HEK293 (cell line): ENCODE measurements around the gene HPSE.

ENCODE experiments used
- CTCF ChIA-PET: fragments of 350-600 bp; formaldehyde crosslinking; extraction: SDS; loops from one replicate; lab custom pipeline; 2021; ENCODE audit warnings: antibody characterized with exemption; lab: Yijun Ruan, JAX
- POLR2A ChIA-PET: fragments of 300-600 bp; formaldehyde crosslinking; extraction: SDS; loops from one replicate; lab custom pipeline; 2020; ENCODE audit warnings: antibody characterized with exemption, inconsistent platforms; lab: Yijun Ruan, JAX
- H3K27ac ChIP-seq: fragments of 200-500 bp; sonication (Bioruptor generic); 2 replicates; pipeline ENCODE4 v1.5.1; 2014; ENCODE audit warnings: low read depth, low read length, control low read depth, inconsistent platforms; ENCODE audit errors: extremely low read depth
- H3K36me3 ChIP-seq, 2 experiments: fragments of 200-500 bp in 1 of 2; sonication (Bioruptor generic) in 1 of 2; 1 replicate in 1 of 2; 2 replicates in 1 of 2; pipeline ENCODE4 v1.5.1; 2014 to 2017; ENCODE audit warnings: inconsistent platforms in 2 of 2, low read length in 2 of 2; ENCODE audit not compliant: control insufficient read depth in 2 of 2, insufficient read depth in 1 of 2
- H3K4me1 ChIP-seq: fragments of 200-500 bp; sonication (Bioruptor generic); 2 replicates; pipeline ENCODE4 v1.5.1; 2014; ENCODE audit warnings: mild to moderate bottlenecking, low read length, inconsistent platforms; ENCODE audit not compliant: control insufficient read depth, insufficient read depth
- H3K4me3 ChIP-seq: 2 replicates; pipeline ENCODE4 v1.5.1; 2011; ENCODE audit warnings: low read depth, mild to moderate bottlenecking, control low read depth, low read length, moderate library complexity
- H3K9me3 ChIP-seq: fragments of 200-500 bp; sonication (Bioruptor generic); 2 replicates; pipeline ENCODE4 v1.5.1; 2014; ENCODE audit warnings: low read depth, low read length, inconsistent platforms; ENCODE audit not compliant: control insufficient read depth, insufficient read depth
- EGR2 ChIP-seq: fragments of 450-650 bp; formaldehyde crosslinking; IDR thresholded peaks from 2 replicates; pipeline ENCODE4 v1.5.1; 2016; ENCODE audit warnings: low read depth, missing biosample characterization, missing genetic modification characterization
- KLF8 ChIP-seq: fragments of 450-650 bp; formaldehyde crosslinking; IDR thresholded peaks from 2 replicates; pipeline ENCODE4 v1.5.1; 2016; ENCODE audit warnings: missing biosample characterization, missing genetic modification characterization
- PRDM1 ChIP-seq: fragments of 450-650 bp; formaldehyde crosslinking; IDR thresholded peaks from 2 replicates; pipeline ENCODE4; 2016; ENCODE audit warnings: missing biosample characterization, missing genetic modification characterization
- TRIM28 ChIP-seq: IDR thresholded peaks from 2 replicates; pipeline ENCODE4 v1.6.1; 2011; ENCODE audit warnings: low read length, control low read depth, borderline replicate concordance
- WT1 ChIP-seq: fragments of 450-650 bp; formaldehyde crosslinking; IDR thresholded peaks from 2 replicates; pipeline ENCODE4 v1.5.1; 2016; ENCODE audit warnings: missing biosample characterization, missing genetic modification characterization
- ZEB2 ChIP-seq: fragments of 450-650 bp; formaldehyde crosslinking; IDR thresholded peaks from 2 replicates; pipeline ENCODE4 v1.5.1; 2016; ENCODE audit warnings: missing biosample characterization, missing genetic modification characterization
- ZFP3 ChIP-seq: fragments of 450-650 bp; formaldehyde crosslinking; IDR thresholded peaks from 2 replicates; pipeline ENCODE4 v1.5.1; 2016; ENCODE audit warnings: low read depth, missing biosample characterization, missing genetic modification characterization
- ZIC2 ChIP-seq: fragments of 450-650 bp; formaldehyde crosslinking; IDR thresholded peaks from 2 replicates; pipeline ENCODE4 v1.5.1; 2016; ENCODE audit warnings: missing biosample characterization, missing genetic modification characterization
- ZNF10 ChIP-seq: fragments of 450-650 bp; formaldehyde crosslinking; IDR thresholded peaks from 2 replicates; pipeline ENCODE4 v1.5.1; 2017; ENCODE audit warnings: missing biosample characterization, missing genetic modification characterization
- ZNF121 ChIP-seq: fragments of 450-650 bp; formaldehyde crosslinking; IDR thresholded peaks from 2 replicates; pipeline ENCODE4 v1.5.1; 2016; ENCODE audit warnings: missing biosample characterization, missing genetic modification characterization
- ZNF146 ChIP-seq: fragments of 450-650 bp; formaldehyde crosslinking; IDR thresholded peaks from 2 replicates; pipeline ENCODE4 v1.5.1; 2016; ENCODE audit warnings: missing biosample characterization, missing genetic modification characterization
- ZNF366 ChIP-seq: fragments of 450-650 bp; formaldehyde crosslinking; conservative IDR thresholded peaks from 2 replicates; pipeline ENCODE4 v1.5.1; 2016; ENCODE audit warnings: missing biosample characterization, missing genetic modification characterization
- ZNF416 ChIP-seq: fragments of 450-650 bp; formaldehyde crosslinking; IDR thresholded peaks from 2 replicates; pipeline ENCODE4 v1.5.1; 2016; ENCODE audit warnings: missing biosample characterization, missing genetic modification characterization
- ZNF48 ChIP-seq: fragments of 450-650 bp; formaldehyde crosslinking; IDR thresholded peaks from 2 replicates; pipeline ENCODE4 v1.5.1; 2016; ENCODE audit warnings: missing biosample characterization, missing genetic modification characterization
- ZNF530 ChIP-seq: fragments of 450-650 bp; formaldehyde crosslinking; IDR thresholded peaks from 2 replicates; pipeline ENCODE4 v1.5.1; 2016; ENCODE audit warnings: low read depth, missing biosample characterization, missing genetic modification characterization
- ZNF549 ChIP-seq: fragments of 450-650 bp; IDR thresholded peaks from 2 replicates; pipeline ENCODE4 v1.5.1; 2018; ENCODE audit warnings: missing biosample characterization, missing genetic modification characterization, mild to moderate bottlenecking, inconsistent platforms, moderate library complexity
- ZNF560 ChIP-seq: fragments of 450-650 bp; formaldehyde crosslinking; IDR thresholded peaks from 2 replicates; pipeline ENCODE4 v1.5.1; 2017; ENCODE audit warnings: missing biosample characterization, missing genetic modification characterization, borderline replicate concordance
- ZNF629 ChIP-seq: fragments of 450-650 bp; formaldehyde crosslinking; IDR thresholded peaks from 2 replicates; pipeline ENCODE4 v1.5.1; 2017; ENCODE audit warnings: missing biosample characterization, missing genetic modification characterization
- ZNF747 ChIP-seq: fragments of 450-650 bp; formaldehyde crosslinking; IDR thresholded peaks from 2 replicates; pipeline ENCODE4 v1.5.1; 2016; ENCODE audit warnings: missing biosample characterization, missing genetic modification characterization
- ZNF776 ChIP-seq: fragments of 450-650 bp; formaldehyde crosslinking; IDR thresholded peaks from 2 replicates; pipeline ENCODE4 v1.5.0; 2017; ENCODE audit warnings: missing biosample characterization, missing genetic modification characterization, borderline replicate concordance
- ZXDB ChIP-seq: fragments of 450-650 bp; formaldehyde crosslinking; IDR thresholded peaks from 2 replicates; pipeline ENCODE4 v1.5.1; 2016; ENCODE audit warnings: missing biosample characterization, missing genetic modification characterization
- TF ChIP-seq, protein P1 (sequence below): fragments of 450-650 bp; formaldehyde crosslinking; IDR thresholded peaks from 2 replicates; pipeline ENCODE4 v1.5.1; 2016; ENCODE audit warnings: missing biosample characterization, missing genetic modification characterization
- TF ChIP-seq, protein P2 (sequence below): fragments of 450-650 bp; formaldehyde crosslinking; IDR thresholded peaks from 2 replicates; pipeline ENCODE4 v1.5.1; 2016; ENCODE audit warnings: missing biosample characterization, missing genetic modification characterization
- TF ChIP-seq, protein P3 (sequence below): fragments of 450-650 bp; formaldehyde crosslinking; IDR thresholded peaks from 2 replicates; pipeline ENCODE4 v1.5.1; 2016; ENCODE audit warnings: missing biosample characterization, missing genetic modification characterization
- TF ChIP-seq, protein P4 (sequence below): fragments of 450-650 bp; formaldehyde crosslinking; IDR thresholded peaks from 2 replicates; pipeline ENCODE4 v1.5.1; 2016; ENCODE audit warnings: missing biosample characterization, missing genetic modification characterization
- TF ChIP-seq, protein P5 (sequence below): fragments of 450-650 bp; formaldehyde crosslinking; IDR thresholded peaks from 2 replicates; pipeline ENCODE4 v1.5.1; 2016; ENCODE audit warnings: missing biosample characterization, missing genetic modification characterization

Gene HPSE

DNA sequence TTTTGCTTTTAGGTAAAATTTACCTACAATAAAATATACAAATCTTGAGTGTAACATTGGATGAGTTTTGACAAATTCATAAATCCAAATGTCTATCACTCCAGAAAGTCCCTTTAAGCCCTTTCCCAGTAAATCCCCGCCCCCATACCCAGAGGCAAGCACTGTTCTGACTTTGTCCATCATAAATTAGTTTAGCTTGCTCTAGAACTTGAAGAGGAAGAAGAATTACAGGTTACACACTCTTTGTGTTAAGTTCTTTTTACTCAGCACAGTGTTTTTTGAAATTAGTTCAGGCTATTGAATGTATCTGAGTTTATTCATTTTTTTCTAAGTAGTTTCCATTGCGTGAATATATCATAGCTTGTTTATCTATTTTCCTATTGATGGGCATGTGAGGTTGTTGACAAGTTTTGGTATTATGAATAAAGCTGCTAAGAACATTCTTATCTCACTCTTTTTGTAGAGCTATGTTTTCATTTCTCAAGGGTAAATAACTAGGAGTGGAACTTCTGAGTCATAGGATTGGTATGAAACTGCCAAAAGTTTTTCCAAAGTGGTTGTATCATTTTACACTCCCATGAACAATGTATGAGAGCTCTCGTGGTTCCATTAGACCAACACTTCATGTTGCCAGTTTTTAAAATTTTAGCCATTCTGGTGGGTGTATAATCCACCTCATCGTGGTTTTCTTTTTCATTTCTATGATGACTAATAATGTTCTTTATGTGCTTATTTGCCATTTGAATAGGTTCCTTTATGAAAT is 22.4 kb upstream of the HPSE start (continued):
- TF ChIP-seq, protein P1, sequence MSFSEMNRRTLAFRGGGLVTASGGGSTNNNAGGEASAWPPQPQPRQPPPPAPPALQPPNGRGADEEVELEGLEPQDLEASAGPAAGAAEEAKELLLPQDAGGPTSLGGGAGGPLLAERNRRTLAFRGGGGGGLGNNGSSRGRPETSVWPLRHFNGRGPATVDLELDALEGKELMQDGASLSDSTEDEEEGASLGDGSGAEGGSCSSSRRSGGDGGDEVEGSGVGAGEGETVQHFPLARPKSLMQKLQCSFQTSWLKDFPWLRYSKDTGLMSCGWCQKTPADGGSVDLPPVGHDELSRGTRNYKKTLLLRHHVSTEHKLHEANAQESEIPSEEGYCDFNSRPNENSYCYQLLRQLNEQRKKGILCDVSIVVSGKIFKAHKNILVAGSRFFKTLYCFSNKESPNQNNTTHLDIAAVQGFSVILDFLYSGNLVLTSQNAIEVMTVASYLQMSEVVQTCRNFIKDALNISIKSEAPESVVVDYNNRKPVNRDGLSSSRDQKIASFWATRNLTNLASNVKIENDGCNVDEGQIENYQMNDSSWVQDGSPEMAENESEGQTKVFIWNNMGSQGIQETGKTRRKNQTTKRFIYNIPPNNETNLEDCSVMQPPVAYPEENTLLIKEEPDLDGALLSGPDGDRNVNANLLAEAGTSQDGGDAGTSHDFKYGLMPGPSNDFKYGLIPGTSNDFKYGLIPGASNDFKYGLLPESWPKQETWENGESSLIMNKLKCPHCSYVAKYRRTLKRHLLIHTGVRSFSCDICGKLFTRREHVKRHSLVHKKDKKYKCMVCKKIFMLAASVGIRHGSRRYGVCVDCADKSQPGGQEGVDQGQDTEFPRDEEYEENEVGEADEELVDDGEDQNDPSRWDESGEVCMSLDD (tag by site-specific recombination), result no peak
- peak; percentile 84 for TF ChIP-seq ZNF366 (tag by site-specific recombination)
- TF ChIP-seq ZNF121 (tag by site-specific recombination), result no peak
- 0 out of 2 replicates have a peak, but pooled peaks have one; percentile 19 for TF ChIP-seq ZNF10 (tag by site-specific recombination)
- TF ChIP-seq, protein P2, sequence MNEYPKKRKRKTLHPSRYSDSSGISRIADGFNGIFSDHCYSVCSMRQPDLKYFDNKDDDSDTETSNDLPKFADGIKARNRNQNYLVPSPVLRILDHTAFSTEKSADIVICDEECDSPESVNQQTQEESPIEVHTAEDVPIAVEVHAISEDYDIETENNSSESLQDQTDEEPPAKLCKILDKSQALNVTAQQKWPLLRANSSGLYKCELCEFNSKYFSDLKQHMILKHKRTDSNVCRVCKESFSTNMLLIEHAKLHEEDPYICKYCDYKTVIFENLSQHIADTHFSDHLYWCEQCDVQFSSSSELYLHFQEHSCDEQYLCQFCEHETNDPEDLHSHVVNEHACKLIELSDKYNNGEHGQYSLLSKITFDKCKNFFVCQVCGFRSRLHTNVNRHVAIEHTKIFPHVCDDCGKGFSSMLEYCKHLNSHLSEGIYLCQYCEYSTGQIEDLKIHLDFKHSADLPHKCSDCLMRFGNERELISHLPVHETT (tag by site-specific recombination), result 0 out of 2 replicates have a peak, but pooled peaks have one; percentile 59
- no peak for TF ChIP-seq ZFP3 (tag by site-specific recombination)
- TF ChIP-seq ZNF629 (tag by site-specific recombination), result peak; percentile 82
- TF ChIP-seq, protein P3, sequence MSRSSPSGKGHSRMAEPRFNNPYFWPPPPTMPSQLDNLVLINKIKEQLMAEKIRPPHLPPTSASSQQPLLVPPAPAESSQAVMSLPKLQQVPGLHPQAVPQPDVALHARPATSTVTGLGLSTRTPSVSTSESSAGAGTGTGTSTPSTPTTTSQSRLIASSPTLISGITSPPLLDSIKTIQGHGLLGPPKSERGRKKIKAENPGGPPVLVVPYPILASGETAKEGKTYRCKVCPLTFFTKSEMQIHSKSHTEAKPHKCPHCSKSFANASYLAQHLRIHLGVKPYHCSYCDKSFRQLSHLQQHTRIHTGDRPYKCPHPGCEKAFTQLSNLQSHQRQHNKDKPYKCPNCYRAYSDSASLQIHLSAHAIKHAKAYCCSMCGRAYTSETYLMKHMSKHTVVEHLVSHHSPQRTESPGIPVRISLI, result peak; percentile 92
- no peak for TF ChIP-seq ZNF530 (tag by site-specific recombination)
- TF ChIP-seq ZXDB (tag by site-specific recombination), result peak; percentile 56
- TF ChIP-seq, protein P4, sequence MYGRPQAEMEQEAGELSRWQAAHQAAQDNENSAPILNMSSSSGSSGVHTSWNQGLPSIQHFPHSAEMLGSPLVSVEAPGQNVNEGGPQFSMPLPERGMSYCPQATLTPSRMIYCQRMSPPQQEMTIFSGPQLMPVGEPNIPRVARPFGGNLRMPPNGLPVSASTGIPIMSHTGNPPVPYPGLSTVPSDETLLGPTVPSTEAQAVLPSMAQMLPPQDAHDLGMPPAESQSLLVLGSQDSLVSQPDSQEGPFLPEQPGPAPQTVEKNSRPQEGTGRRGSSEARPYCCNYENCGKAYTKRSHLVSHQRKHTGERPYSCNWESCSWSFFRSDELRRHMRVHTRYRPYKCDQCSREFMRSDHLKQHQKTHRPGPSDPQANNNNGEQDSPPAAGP (tag by site-specific recombination), result no peak
- no peak for TF ChIP-seq ZNF416 (tag by site-specific recombination)
- peak; percentile 78 for TF ChIP-seq WT1 (tag by site-specific recombination)
- TF ChIP-seq KLF8 (tag by site-specific recombination), result peak; percentile 52; the same call in 1 of the 2 replicates
- TF ChIP-seq, all 188 proteins: peak for 29

DNA sequence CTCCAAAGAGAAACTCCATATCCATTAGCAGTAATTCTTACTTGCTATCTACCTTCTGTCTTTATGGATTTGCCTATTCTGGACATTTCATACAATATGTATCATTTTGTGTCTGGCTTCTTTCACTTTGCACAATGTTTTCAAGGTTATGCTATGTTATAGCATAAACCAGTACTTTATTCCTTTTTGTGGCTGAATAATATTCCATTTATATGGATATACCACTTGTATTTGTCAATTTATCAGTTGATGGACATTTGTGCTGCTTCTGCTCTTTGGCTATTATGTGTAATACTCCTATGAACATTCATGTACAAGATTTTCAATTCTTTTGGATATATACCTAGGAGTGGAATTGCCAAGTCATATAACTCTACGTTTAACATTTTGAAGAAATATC is 18.9 kb upstream of the HPSE start:
- CTCF ChIA-PET, result no interaction called here
- Histone ChIP-seq H3K36me3 (no peaks in the 10 kb centered on the region), H3K27ac (no peak overlapping the region), H3K4me1 (peaks cover 4% of the 10 kb centered on the region; the same call in 1 of the 2 replicates), H3K9me3 (no peaks in the 10 kb centered on the region), H3K4me3 (no peak overlapping the region)
- TF ChIP-seq ZNF146 (tag by site-specific recombination) (peak; percentile 70), ZNF776 (tag by site-specific recombination) (no peak)
- POLR2A ChIA-PET, result no interaction called here

DNA sequence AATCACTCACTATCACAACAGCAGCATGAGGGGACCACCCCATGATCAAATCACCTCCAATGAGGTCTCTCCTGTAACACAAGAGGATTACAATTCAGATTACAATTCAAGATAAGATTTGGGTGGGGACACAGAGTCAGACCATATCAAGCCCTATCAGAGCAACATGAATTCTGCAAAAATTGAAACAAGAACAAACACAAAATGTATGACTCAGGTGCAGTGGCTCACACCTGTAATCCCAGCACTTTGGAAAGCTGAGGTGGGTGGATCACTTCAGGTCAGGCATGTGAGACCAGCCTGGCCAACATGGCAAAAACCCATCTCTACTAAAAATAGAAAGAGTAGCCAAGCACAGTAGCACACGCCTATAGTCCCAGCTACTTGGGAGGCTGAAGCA is 13.4 kb upstream of the HPSE start:
- ChIA-PET CTCF (interaction anchor here (0.6 kb wide), 1 partner anchor 136 kb away, joined by 3 read pairs; no protein-coding TSS in a partner anchor), POLR2A (no interaction called here)
- TF ChIP-seq PRDM1, result no peak
- no peak for TF ChIP-seq ZNF560
- no peak for TF ChIP-seq ZNF549 (tag by site-specific recombination)
- no peak for TF ChIP-seq ZNF48
- no peak for TF ChIP-seq ZEB2 (tag by site-specific recombination)
- no peak for TF ChIP-seq ZNF747 (tag by site-specific recombination)
- no peak for TF ChIP-seq TRIM28
- TF ChIP-seq, protein P5, sequence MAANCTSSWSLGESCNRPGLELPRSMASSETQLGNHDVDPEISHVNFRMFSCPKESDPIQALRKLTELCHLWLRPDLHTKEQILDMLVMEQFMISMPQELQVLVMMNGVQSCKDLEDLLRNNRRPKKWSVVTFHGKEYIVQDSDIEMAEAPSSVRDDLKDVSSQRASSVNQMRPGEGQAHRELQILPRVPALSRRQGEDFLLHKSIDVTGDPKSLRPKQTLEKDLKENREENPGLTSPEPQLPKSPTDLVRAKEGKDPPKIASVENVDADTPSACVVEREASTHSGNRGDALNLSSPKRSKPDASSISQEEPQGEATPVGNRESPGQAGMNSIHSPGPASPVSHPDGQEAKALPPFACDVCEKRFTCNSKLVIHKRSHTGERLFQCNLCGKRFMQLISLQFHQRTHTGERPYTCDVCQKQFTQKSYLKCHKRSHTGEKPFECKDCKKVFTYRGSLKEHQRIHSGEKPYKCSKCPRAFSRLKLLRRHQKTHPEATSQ (tag by site-specific recombination), result no peak
- no peak for TF ChIP-seq ZIC2 (tag by site-specific recombination)
- no peak for TF ChIP-seq EGR2 (tag by site-specific recombination)

More for the DNA sequence above, 13.4 kb upstream of the HPSE start:
- H3K27ac ChIP-seq, result no peak overlapping the region
- no peaks in the 10 kb centered on the region for H3K4me1 ChIP-seq
- H3K4me3 ChIP-seq, result no peak overlapping the region
- no peaks in the 10 kb centered on the region for H3K36me3 ChIP-seq
- H3K9me3 ChIP-seq, result no peaks in the 10 kb centered on the region
